OCI-LY7 (cell line): ENCODE measurements around the gene ADCY7. TPM values are rescaled to one million over a fixed set of nuclear protein-coding genes. Genes with fewer than 3 reads are reported as not detected.

Source experiments
- BruUV-seq: library from RNA; stranded (reverse); fragments of 400-500 nt; replicated peaks from 2 replicates; lab custom pipeline; 2021; lab: Mats Ljungman, UMichigan
- CTCF ChIA-PET: fragments of 300-600 bp; sonication (Branson Sonifier 250); formaldehyde crosslinking; loops from one replicate; lab custom pipeline; 2022; ENCODE audit warnings: antibody characterized with exemption; ENCODE audit not compliant: unreplicated experiment; lab: Charles Lee
- POLR2A ChIA-PET: fragments of 300-600 bp; sonication (Branson Sonifier 250); formaldehyde crosslinking; loops from one replicate; lab custom pipeline; 2022; ENCODE audit warnings: antibody characterized with exemption; lab: Charles Lee
- DNase-seq: peaks from one replicate; pipeline ENCODE4 v3.0.0-alpha.2; 2015; ENCODE audit warnings: low spot score
- H2AFZ ChIP-seq: fragments of 200-600 bp; sonication (generic), shearing (Covaris generic); 2 replicates; pipeline ENCODE4 v1.6.1; 2014; ENCODE audit warnings: mild to moderate bottlenecking, antibody characterized with exemption, low read length, moderate library complexity
- H3K27ac ChIP-seq: fragments of 200-600 bp; sonication (generic); 2 replicates; pipeline ENCODE4 v1.5.1; 2014; ENCODE audit warnings: mixed run types, low read depth, mild to moderate bottlenecking, moderate library complexity, low read length, inconsistent platforms; ENCODE audit not compliant: poor library complexity, severe bottlenecking
- H3K36me3 ChIP-seq: fragments of 200-600 bp; sonication (generic); 2 replicates; pipeline ENCODE4 v1.6.1; 2014; ENCODE audit warnings: mild to moderate bottlenecking, antibody characterized with exemption, low read length, moderate library complexity, mixed read lengths; ENCODE audit not compliant: insufficient read depth
- H3K4me1 ChIP-seq: fragments of 200-600 bp; sonication (generic); 2 replicates; pipeline ENCODE4 v1.5.1; 2014; ENCODE audit warnings: mild to moderate bottlenecking, low read length; ENCODE audit not compliant: insufficient read depth, poor library complexity, severe bottlenecking
- H3K4me2 ChIP-seq: fragments of 200-600 bp; sonication (generic); 2 replicates; pipeline ENCODE4 v1.6.1; 2014; ENCODE audit warnings: mild to moderate bottlenecking, low read length
- H3K4me3 ChIP-seq: fragments of 200-600 bp; sonication (generic); 2 replicates; pipeline ENCODE4 v1.5.1; 2014; ENCODE audit warnings: mild to moderate bottlenecking, low read depth, low read length; ENCODE audit not compliant: poor library complexity, severe bottlenecking
- H3K79me2 ChIP-seq: fragments of 200-600 bp; sonication (generic); 2 replicates; pipeline ENCODE4 v1.6.1; 2016; ENCODE audit warnings: low read depth, mild to moderate bottlenecking, low read length, moderate library complexity, mixed read lengths; ENCODE audit not compliant: insufficient read depth
- H3K9me2 ChIP-seq: fragments of 200-600 bp; sonication (generic); 2 replicates; pipeline ENCODE4 v1.6.1; 2016; ENCODE audit warnings: mild to moderate bottlenecking, low read length, mixed read lengths; ENCODE audit not compliant: insufficient read depth
- H3K9me3 ChIP-seq: fragments of 200-600 bp; sonication (generic); 2 replicates; pipeline ENCODE4 v1.6.1; 2014; ENCODE audit warnings: mild to moderate bottlenecking, mixed run types, low read length, mixed read lengths
- H4K20me1 ChIP-seq: fragments of 200-600 bp; sonication (generic); 2 replicates; pipeline ENCODE4 v1.6.1; 2014; ENCODE audit warnings: mild to moderate bottlenecking, antibody characterized with exemption, low read length, moderate library complexity, mixed read lengths; ENCODE audit not compliant: insufficient read depth
- CTCF ChIP-seq: fragments of 200-600 bp; sonication (generic); conservative IDR thresholded peaks from 2 replicates; pipeline ENCODE4 v1.5.1; 2014; ENCODE audit warnings: mild to moderate bottlenecking, antibody characterized with exemption, low read length, moderate library complexity, mixed read lengths
- EZH2phosphoT487 ChIP-seq: fragments of 200-600 bp; sonication (generic); IDR thresholded peaks from 2 replicates; pipeline ENCODE4 v1.6.1; 2018; ENCODE audit warnings: low read depth, borderline replicate concordance, mild to moderate bottlenecking, mixed run types, antibody characterized with exemption, low read length, moderate library complexity, mixed read lengths
- intact Hi-C: fragments of 100-400 bp; cut with micrococcal nuclease; formaldehyde crosslinking; loops from one replicate; pipeline ENCODE4 v1.10.0; 2022; ENCODE audit not compliant: unreplicated experiment
- total RNA-seq, 2 experiments: library from RNA; depleted of rRNA in 1 of 2; stranded (reverse); fragments of >200 nt in 1 of 2; shearing (Covaris generic) in 1 of 2; gene quantifications; 2 replicates each; pipeline ENCODE4 v1.2.3, GENCODE V29; 2014 to 2022

The ADCY7 gene
- total RNA-seq, 2 experiments from 2014 or later: 49.9 to 77.7 TPM

GRCh38 chr16:50293041-50293783, 26.9 kb downstream of the ADCY7 start:
- intact Hi-C loops: no loop called here
- Histone ChIP-seq H3K4me3 (no peak overlapping the region), H3K9me3 (no peaks in the 10 kb centered on the region), H3K4me1 (no peaks in the 10 kb centered on the region), H2AFZ (no peak overlapping the region), H3K9me2 (no peaks in the 10 kb centered on the region), H3K79me2 (no peaks in the 10 kb centered on the region), H3K27ac (no peak overlapping the region), H3K4me2 (no peak overlapping the region), H3K36me3 (peaks cover 75% of the 10 kb centered on the region), H4K20me1 (no peaks in the 10 kb centered on the region)
- POLR2A ChIA-PET: interaction anchor here (1.8 kb wide), 1 partner anchor 18 kb away, joined by 3 read pairs; no protein-coding TSS in a partner anchor
- CTCF ChIA-PET: no interaction called here
- BruUV-seq: no TSS peak
- no peak for DNase-seq
- TF ChIP-seq EZH2phosphoT487 (no peak), CTCF (no peak)

GRCh38 chr16:50293994-50294855, 27.9 kb downstream of the ADCY7 start:
- no peak overlapping the region for H3K4me3 ChIP-seq
- BruUV-seq: no TSS peak
- no peak overlapping the region for H3K4me2 ChIP-seq
- peaks cover 74% of the 10 kb centered on the region for H3K36me3 ChIP-seq
- no peaks in the 10 kb centered on the region for H3K9me3 ChIP-seq
- POLR2A ChIA-PET: interaction anchor here (1.8 kb wide), 1 partner anchor 19 kb away, joined by 3 read pairs; no protein-coding TSS in a partner anchor
- intact Hi-C loops: no loop called here
- TF ChIP-seq CTCF (no peak), EZH2phosphoT487 (no peak)
- no peak for DNase-seq
- H2AFZ ChIP-seq: no peak overlapping the region
- no peaks in the 10 kb centered on the region for H3K4me1 ChIP-seq
- no peak overlapping the region for H3K27ac ChIP-seq
- H3K79me2 ChIP-seq: no peaks in the 10 kb centered on the region
- no peaks in the 10 kb centered on the region for H4K20me1 ChIP-seq
- CTCF ChIA-PET: interaction anchor here (0.6 kb wide), 1 partner anchor 254 kb away, joined by 3 read pairs; the partner anchor contains the start of gene NKD1
- H3K9me2 ChIP-seq: no peaks in the 10 kb centered on the region
